ENCODE results near the gene LRRC32.

Gene LRRC32, protein sequence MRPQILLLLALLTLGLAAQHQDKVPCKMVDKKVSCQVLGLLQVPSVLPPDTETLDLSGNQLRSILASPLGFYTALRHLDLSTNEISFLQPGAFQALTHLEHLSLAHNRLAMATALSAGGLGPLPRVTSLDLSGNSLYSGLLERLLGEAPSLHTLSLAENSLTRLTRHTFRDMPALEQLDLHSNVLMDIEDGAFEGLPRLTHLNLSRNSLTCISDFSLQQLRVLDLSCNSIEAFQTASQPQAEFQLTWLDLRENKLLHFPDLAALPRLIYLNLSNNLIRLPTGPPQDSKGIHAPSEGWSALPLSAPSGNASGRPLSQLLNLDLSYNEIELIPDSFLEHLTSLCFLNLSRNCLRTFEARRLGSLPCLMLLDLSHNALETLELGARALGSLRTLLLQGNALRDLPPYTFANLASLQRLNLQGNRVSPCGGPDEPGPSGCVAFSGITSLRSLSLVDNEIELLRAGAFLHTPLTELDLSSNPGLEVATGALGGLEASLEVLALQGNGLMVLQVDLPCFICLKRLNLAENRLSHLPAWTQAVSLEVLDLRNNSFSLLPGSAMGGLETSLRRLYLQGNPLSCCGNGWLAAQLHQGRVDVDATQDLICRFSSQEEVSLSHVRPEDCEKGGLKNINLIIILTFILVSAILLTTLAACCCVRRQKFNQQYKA

DNA sequence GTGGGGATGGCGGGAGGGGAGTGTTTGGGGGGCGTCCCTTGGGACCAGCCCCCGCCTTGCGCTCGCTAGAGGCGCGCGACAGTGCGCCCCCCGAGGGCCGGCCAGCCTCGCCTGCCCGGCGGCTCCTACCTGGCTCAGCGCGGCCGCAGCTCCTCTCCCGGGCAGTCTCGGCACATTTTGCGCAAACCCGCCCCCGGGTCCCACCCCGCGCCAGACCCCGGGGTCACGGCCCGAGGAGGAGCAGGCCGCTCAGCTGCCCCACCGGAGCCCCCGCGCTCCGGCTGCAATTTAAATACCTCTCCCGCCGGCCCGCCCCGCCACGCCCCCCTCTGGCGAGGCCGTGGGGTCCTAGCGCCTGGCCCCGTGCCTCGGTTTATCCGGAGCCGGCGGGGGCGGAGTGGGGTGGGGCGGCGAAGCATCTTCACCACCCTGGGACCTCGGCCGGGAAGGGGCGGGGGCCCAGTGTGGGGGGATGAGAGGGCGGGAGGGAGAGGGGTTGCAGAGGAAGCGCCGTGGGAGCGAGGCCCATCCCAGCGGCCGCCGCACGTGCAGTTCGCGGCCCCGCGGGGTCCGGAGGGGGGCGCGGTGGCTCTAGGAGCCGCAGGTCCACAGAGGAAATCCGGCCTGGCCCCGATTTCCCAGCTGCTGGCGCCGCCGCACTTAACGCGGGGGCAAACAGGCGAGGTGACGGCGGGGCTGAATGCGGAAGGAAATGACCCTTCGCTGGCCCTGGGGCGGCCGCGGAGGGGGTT is at the start of gene LRRC32:
Gene LRRC32 (minus strand): TSS at position 263 of the 752 bp plus-strand sequence. CDS start 4,793 bp downstream, outside the sequence.
- peak; percentile 75 for DNase-seq

DNA sequence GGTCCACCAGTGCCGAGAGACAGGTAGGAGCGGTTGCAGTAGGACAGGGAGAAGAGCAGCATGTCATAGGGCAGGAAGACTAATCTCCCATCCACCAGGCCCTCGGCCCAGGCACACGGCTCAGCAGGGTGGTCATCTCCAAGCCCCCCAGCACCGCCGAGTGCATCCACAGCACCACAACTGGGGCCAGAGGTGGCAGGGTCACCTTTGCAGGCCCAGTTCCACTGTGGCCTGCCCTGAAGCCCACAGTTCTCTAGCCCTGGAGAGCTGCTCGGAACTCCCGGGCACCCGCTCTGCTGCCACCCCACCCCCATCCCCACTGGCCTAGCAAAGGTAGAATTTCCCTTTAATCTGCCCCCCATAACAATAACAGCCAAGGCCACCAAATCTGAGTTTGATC is 49.1 kb upstream of the LRRC32 start:
- no peak for DNase-seq

DNA sequence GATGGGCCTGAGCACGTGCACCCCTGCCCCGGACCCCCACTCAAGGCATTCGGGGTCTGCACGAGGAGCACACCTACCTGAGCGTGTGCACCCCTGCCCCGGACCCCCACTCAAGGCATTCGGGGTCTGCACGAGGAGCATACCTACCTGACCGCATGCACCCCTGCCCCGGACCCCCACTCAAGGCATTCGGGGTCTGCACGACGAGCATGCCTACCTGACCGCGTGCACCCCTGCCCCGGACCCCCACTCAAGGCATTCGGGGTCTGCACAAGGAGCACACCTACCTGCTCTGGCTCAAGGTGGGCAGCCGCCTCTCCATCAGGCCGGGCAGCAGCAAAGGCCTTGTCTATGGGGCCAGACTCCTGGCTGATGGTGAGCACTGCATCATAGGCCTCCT is 48.7 kb upstream of the LRRC32 start:
- no peak for DNase-seq

DNA sequence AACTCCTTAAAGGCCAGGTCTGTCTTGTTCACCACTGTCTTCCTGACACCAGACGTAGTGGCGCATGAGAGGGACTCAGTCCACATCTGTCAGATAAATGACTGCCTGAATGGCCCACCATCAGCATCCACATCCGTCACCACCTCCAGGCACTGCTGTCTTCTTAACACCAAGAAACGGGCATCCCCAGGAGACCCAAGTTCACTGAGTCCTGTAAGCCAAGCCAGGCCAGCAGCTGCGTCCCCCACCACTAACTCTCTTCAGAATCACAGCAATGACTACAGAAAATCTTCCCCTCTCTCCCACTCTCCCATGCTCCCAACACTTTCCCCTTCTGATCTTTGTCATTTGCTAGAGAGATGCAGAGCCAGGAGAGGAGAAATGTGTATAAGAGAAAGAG is 47.3 kb upstream of the LRRC32 start:
- no peak for DNase-seq

DNA sequence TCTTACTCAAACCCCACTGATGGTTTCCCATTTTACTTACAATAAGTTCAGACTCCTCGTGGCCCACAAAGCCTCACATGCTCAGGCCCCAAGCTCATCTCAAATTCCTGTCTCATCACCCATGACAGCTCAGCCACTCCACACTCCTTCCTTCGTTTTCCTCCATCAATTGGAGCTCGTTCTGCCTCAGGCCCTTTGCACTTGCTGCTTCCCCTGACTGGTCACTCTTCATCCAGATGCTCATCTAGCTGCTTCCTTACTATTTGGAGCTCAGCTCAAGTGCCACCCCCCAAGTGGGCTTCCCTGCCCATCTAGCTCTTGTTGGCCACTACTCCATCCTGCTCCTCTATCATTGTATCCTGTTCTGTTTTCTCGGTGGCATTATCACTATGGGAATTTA is 46.8 kb upstream of the LRRC32 start:
- no peak for DNase-seq

DNA sequence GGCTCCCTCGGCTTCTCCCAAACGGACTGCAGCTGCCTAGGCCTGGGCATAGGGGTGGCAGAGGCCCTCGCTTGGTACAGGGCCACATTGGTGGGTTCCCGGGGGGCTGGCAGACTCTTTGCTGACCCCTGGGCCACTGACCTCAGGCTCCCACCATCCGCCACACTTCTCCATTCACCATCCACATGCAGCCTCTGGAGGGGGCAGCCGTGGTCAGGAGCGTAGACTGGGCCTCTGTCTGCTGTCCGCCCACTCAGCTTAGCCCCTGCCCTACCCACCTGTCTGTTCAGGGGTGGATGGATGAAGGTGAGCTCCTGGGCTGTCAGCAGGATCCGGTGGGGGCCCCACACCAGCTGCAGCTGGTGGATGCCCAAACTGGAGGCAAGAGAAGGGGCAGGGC is 45.7 kb upstream of the LRRC32 start:
- DNase-seq = no peak

DNA sequence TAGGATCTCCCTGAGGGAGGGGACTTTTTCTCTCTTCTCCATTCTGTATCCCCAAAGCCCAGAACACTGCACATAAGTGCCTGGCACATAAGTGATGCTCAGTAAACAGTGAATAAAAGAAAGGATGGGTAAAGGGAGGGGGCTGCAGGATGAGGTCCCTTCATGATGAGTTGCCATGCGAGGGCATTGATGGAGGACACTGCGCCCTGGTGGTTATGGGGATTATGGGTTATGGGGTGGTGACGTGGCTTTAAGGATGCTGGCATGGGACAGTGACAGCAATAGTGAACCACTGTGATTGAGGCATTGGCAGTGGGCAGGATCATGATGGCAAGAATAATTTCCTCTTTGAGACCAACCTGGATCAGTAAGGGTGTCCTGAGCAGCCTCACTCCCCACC is 43.9 kb upstream of the LRRC32 start:
- no peak for DNase-seq

DNA sequence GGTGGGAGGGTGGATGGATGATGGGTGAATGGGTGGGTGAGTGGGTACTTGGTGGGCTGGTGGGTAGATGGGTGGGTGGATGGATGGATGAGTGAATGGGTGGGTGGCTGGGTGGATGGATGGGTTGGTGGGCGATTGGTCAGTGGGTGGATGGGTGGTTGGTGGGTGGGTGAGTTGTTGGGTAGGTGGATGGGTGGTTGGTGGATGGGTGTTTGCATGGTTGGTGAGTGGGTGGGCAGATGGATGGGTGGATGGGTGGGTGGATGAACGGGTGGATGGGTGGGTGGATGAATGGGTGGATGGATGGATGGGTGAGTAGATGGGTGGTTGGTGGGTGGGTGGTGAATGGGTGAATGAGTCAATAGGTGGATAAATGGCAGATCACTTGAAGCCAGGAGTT is 43.0 kb upstream of the LRRC32 start:
- no peak for DNase-seq

DNA sequence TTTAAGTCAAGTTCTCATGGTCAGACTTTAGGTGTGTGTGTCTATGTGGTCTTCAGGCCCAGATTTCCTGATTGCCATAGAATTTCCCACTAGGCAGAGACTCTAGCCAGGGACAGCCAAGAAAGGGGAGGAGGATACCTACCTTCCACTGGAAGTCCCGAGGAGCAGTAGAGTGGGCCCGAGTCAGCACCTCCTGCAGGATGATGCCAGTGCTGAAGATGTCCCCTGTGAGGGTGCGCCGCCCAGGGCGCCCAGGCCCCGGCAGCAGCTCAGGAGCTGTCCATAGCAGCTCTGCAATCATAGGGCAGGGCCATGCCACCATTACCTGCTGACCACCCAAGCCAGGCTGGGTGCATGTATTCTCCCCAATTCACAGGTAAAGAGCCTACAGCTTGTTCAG is 41.6 kb upstream of the LRRC32 start:
- DNase-seq = no peak

DNA sequence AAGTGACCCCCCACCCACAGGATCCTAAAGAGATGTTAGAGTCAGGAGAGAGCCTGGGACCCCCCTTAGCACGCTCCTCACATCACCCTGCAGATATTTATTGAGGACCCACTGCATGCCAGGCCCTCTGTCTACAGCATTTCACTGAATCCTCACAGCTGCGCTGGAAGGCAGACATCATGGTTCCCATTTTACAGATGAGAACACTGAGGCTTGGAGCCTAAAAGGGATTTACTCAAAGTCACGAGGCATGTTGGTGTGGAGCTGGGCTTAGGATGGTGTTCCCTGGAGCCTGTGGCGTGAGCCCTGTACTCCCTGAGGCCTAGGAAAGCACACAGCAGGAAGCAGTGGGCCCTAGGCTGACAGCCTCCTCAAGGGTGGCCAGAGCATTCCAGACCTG is 39.2 kb upstream of the LRRC32 start:
- DNase-seq = no peak

DNA sequence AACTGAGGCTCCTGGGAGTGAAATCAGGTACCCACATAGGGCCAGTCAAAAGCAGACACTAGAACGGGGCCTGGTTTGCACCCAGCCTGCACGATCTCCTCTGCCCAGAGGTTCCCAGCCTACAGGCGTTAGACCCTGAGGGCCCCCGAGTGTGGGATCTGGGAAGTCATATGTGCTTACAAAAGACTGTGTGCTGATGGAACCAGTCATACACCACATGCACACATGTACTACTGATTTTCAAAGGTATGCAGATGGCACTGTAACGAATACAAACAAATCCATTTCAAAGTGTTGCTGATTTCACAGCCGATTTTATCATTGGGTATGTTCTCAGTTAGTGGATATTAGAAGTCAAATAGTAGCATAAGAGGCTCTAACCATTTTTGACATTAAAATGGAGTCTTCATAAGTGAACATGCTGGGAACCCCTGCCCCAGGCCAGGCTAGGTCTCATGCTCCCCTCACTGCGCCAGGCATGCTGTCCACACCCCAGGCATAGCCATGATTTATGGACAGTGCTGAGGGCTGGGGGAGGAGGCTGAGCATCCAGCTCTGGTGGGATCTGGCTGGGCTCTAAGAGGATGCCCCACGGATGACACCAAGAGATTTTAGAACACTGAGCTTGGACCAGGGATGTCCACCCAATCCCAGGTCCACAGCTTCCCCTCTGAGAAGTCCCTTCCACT is 38.6 kb upstream of the LRRC32 start:
- no peak for DNase-seq

DNA sequence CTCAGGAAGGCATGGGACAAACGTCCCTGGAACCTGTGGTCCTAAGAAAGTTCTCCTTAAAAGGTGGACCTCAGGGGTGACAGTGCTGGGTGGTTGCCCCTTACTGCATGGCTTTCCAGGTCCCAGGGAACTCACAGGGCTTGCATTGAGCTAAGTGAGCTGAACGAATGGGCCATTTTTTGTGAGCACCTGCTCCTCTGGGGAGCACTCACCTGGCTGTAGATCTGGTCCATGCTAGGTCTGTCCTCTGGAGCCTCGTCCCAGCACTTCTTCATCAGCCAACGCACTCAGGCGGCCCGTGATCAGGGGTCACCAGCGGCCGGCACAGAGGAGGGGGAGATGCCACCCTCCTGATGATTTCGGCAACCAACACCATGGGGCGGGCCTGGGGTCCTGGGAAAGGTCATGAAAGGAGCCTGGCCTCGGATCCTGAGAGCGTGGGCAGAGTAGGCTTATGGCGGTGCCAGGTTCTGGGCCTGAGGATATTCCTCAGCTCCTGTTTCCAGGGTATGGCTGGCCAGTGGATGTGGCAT is 36.8 kb upstream of the LRRC32 start:
- no peak for DNase-seq

DNA sequence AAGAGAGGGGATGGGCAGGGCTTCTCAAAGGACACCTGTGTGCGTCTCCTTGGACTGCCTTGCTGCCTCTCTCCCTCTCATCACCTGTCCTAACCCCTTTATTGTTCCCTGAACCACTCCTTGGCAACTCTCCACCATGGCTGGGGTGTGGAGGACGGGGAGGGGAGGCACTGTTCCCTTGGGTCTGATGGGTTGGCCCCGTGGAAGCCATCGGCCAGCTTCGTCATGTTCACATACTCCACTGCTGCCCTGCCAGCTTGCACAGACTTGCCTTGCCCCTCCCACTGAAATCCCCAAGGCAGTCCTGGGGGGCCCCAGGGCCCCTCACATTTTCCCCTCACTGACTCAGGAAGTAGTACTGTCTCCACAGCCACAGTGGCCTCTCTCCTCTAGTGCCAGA is 36.1 kb upstream of the LRRC32 start:
- DNase-seq = no peak

DNA sequence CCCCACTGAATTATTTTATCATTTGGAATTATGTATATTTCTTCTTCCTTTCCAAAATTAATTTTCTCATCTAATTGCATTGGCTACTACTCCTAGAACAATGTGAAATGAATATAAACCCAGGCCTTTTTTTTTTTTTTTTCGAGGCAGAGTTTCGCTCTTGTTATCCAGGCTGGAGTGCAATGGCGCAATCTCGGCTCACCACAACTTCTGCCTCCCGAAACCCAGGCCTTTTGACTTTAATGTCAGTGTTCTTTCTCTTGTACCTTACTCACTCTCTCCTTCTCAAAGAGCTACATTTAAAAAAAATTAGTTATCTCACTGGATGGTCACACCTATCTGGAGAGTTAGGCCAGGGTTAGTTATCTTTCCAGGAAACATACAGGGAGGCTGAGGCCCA is 35.3 kb upstream of the LRRC32 start:
- no peak for DNase-seq

DNA sequence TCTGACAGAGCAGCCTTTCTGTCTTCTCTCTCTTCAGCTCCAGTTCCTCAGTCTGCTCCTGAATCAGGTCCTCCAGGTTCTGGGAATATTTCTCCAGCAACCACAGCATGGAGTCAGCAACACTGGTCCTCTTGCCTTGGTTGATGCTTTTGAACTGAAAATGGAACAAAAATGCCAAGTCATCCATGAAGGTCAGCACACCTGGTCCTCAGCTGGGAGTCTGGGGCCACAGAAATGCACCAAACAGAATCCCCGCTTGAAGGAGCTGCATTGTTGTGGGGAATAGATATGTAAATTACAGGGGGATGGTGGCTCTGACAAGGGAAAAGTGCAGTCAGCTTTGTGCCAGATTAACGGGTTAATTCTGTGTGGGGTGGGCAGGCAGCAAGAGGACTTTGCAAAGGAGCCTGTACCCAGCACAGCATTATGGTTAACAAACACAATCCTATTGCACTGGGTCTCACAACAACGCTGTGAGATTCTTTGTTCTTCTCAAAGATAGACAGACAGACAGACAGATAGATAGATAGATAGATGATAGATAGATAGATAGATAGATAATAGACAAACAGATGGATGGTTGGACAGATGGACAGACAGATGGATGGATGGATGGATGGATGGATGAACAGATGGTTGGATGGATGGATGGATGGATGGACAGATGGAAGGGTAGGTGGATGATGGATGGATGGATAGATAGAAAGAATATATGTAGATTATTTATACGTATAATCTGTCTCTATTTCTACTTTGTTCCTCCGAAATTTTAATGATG is 33.8 kb upstream of the LRRC32 start:
- no peak for DNase-seq

DNA sequence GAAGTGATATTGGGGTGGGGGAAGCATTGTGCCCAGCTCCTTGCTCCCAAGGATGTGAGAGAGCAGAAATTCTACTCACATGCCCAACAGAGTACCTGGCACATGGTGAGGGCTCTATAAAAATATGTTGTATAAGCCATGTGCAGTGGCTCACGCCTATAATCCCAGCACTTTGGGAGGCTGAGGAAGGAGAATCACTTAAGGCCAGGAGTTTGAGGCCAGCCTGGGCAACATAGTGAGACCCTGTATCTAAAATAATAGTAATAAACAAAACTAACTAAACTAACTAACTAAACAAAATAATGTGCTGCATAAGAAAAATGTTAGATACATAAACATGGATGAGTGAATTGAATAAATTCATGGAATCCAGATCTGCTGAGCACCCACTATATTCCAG is 33.2 kb upstream of the LRRC32 start:
- no peak for DNase-seq

DNA sequence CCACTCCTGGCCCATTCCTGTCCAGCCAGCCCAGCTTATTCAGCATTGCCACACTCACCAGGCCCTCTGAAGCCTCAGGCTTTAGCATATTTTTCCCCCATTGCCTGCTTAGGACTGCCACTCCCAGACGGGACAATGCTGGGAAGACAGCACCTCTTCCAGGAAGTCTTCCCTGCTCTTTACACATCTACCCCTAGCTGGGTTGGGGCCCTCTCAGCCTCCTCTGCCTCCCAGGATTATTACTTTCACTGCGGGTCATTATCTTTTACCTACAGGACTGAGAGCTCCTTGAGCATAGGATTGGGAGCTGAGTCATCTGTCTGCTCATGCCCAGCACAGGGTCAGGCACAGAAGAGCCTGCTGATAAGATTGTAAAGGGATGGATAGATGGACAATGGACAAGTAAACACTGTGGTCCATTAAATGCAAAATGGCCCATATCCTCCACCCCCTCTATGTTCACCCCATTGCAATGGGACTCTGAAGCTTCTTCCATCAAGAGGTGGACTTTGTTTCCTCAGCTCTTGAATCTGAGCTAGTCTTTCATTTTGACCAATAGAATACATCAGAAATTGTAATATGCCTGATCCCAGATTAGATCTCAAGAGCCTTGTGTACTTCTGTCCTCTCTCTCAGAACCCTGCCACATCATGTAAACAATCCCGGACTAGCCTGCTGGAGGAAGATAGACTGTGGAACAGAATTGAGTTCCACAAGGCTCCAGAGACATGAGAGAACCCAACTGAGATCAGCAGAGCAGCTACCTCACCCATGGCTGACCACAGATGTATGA is 32.0 kb upstream of the LRRC32 start:
- DNase-seq = no peak

DNA sequence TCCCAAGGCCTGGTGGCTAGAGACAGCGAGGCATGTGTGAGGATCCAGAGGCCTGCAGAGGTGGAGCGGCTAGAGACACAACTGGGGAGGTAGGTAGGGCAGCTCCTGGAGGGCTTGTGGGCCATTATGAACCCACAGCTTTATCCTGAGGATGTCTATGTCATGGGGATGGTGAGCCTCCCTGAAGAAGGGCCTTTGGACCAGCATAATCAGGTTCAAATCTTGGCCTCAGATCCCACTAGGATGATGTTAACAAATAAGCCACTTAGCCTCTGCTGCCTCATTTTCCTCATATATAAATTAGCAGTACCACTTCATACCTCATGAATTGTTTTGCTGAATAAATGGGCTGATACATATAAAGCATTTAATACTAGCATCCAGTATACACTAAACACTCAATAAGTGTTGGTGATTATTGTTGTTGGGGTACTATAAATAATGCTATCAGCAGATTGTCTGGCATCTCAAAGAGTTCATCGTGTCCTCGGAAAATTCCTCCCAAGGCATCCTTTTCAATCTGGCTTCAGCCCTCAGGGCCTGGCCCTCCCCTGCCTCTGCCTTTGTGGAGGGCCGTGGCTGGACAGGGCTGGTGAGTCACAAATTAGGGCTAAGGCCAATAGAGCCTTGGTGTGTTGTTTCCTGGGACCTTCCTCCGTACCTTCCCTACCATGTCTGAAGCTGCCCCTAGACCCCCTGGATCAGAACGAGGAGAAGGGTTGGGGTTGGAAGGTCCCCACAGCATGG is 30.9 kb upstream of the LRRC32 start:
- no peak for DNase-seq

DNA sequence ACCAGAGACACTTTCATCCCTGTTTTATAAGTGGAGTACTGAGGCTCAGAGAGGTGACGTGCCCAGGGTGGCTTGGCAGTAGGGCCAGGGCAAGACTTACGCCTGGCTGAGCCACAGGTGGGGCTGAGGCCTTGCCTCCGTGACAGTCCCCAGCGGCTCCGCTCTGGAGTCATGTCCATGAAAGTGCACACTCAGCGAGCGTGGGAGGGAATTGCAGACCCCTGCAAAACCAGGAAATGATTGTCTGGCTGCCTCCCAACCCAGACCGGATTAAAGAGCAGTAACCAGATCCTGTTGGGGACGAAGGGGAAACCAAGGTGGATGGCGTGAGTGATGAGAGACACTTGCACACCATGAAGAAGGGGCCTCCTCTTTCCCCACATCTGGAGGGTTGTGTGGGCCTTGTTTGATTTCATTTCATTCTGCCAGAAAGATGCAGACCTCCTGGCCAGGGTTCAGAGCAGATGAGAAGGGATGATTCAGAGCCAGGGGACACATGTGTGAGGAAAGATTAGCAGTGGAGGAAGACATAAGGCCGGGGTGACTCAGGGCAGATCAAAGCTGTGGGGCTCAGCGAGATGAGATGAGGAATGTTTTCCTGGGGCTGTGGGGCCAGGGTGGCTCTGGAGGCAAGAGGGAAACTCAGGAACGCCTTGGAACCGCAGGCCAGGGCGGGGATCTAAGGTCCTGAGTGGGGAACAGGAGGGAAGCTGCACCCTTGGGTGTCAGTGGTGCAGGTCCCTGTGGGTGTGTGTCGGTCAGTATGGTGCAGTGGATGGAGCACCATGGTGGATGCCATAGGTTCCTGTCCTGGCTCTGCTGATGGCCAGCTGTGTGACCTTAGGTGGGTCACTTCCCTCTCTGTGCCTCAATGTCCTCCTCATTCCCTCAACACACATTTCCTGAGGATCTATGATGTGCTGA is 29.9 kb upstream of the LRRC32 start:
- peak; percentile 77 for DNase-seq
